HG03097 (cell line): ENCODE data around the gene PRKAG1.

Experiments used
- ATAC-seq: cut with Tn5 transposase; IDR thresholded peaks from one replicate; pipeline ENCODE4 v1.9.1; 2021; ENCODE audit not compliant: unreplicated experiment, low FRiP score

PRKAG1 gene

DNA sequence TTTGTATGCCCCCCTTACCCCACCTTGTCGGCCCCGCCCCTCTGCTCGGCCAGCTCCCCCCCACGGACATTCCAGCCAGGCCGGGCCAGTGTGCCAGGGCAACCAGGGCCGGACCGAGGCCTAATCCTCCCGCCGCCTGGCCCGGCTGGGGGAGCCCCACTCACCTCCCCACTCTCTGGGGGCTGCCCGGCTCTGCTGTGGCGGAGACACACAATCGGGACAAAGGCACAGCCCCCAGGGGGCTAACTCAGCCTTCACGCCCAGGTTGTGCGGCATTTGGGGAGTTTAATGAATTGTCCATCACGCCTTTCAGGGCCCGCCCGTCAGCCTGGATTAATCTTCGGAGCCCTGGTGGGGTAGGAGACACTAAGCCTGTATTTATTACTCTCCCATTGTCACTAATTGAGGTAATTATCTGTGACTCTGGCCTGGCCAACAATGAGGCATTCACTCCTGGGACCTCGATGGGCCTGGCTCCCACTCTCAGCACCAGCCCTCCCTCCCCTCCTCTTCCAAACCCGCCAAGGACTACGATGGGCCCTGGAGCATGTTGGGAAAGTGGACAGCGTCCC is 31.8 kb downstream of the PRKAG1 start:
- no peak for ATAC-seq

GRCh38 chr12:48985901-48986300 is 32.7 kb downstream of the PRKAG1 start:
- ATAC-seq, result no peak

- no peak for ATAC-seq
Measured at GRCh38 chr12:48985475-48985897, 33.1 kb downstream of the PRKAG1 start.

- no peak for ATAC-seq
Measured at GRCh38 chr12:48982397-48983080, 36.0 kb downstream of the PRKAG1 start.

DNA sequence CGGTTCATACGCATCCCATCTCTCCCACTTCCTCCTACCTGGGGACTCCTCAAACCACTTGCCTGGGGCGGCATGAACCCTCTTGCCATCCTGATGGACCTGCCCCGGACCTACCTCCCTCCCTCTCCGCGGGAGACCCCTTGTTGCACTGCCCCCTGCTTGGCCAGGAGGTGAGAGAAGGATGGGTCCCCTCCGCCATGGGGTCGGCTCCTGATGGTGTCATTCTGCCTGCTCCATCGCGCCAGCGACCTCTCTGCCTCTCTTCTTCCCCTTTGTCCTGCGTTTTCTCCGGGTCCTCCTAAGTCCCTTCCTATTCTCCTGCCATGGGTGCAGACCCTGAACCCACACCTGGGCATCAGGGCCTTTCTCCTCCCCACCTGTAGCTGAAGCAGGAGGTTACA is 36.8 kb downstream of the PRKAG1 start:
- no peak for ATAC-seq

- ATAC-seq, result no peak
Measured at GRCh38 chr12:48980953-48981756, 37.4 kb downstream of the PRKAG1 start.

DNA sequence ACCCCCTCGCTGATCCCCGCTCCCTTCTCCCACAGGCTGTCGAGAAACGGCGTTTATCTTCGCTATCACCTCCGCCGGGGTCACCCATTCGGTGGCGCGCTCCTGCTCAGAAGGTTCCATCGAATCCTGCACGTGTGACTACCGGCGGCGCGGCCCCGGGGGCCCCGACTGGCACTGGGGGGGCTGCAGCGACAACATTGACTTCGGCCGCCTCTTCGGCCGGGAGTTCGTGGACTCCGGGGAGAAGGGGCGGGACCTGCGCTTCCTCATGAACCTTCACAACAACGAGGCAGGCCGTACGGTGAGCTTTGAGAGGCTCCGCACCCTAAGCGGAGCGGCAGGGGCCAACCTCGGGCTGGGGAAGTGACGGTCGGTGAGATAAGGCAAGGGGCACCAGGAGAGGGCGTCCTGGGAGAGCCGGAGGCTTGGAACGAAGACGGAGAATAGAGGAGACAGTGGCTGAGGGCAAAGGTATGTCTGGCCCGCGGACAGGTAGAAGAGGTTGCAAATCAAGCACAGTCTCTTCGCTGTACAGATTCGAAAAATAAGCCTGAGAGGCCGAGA is 38.1 kb downstream of the PRKAG1 start:
- ATAC-seq, result no peak

DNA sequence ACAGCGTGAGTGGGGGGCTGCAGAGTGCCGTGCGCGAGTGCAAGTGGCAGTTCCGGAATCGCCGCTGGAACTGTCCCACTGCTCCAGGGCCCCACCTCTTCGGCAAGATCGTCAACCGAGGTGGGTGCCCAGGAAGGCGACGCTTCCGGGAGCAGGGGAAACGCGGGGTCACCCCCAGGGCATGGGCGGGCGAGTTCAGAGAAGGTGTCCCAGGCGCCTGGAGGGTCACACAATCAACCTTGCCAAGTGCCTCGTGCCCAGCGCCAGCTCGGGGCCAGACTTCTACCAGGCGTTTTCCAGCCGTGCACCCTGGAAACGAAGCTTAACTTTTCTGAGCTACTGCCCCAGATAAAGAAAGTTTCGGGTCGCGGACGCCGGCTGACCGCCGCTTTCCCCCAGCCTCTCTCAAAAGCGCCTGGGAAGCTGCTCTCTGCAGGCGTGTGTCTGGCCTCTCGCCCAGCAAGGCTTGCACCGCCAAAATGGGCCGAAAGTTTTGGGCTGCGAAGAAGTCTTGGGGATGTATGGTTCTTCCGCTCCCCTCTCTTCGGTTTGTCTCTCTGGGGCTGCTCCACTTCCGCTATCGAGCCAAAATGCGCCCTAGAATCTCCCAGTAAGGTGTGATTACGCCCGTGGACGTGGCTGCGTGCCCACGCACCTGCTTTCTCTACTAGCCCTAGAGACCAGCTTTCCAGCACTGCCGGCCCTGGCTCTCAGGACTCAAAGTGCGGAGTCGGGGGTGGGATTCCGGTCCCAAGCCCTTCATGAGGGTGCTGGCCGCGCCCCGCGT is 38.8 kb downstream of the PRKAG1 start:
- no peak for ATAC-seq

GRCh38 chr12:48978741-48979601 is 39.6 kb downstream of the PRKAG1 start:
- no peak for ATAC-seq

DNA sequence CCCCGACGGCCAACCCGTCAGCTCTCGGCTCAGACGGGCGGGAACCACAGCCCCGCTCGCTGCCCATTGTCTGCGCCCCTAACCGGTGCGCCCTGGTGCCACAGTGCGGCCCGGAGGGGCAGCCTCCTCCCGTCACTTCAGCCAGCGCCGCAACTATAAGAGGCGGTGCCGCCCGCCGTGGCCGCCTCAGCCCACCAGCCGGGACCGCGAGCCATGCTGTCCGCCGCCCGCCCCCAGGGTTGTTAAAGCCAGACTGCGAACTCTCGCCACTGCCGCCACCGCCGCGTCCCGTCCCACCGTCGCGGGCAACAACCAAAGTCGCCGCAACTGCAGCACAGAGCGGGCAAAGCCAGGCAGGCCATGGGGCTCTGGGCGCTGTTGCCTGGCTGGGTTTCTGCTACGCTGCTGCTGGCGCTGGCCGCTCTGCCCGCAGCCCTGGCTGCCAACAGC is 40.3 kb downstream of the PRKAG1 start, which contains the start of gene WNT1:
Gene WNT1 (plus strand): TSS at position 32 of the 450 bp plus-strand sequence. CDS start 329 bp downstream, at position 361.
- no peak for ATAC-seq

- no peak for ATAC-seq
Measured at GRCh38 chr12:48977290-48978281, 41.0 kb downstream of the PRKAG1 start.

DNA sequence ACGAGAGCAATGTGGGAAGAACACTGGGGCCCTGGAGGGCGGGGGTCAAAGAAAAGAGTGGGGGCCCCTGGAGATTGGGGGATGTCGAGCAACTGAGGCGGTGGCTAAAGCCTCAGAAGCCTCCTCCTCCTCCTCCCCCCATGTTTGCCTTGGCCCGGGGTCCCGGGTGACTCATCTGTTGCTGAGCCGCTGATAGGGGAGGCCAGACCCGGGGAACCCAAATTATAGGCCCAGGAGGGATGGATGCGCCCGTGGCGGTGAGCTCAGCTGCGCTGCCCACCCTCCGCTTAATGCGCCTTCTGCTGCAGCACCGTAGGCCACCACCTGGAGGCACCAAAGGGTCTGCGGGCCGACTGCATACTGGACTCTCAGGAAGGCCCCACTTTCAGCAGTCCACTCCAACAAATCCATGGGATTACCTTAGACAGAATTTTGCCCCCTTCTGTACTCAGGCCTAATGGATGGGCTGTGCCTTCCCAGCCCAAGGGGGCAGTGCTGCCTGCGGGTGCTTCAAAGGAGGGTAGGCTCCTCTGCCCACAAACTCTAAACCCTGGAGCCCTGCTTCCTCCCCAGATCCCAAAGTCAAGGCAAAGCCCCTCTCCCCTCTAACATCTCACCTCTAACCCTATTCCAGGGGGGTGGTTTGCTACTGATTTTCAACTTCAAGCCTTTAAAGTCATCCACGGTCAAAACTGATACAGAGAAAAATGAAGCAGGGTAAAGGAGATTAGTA is 44.5 kb downstream of the PRKAG1 start:
- ATAC-seq, result no peak

GRCh38 chr12:48973531-48973930 is 45.0 kb downstream of the PRKAG1 start:
- no peak for ATAC-seq

DNA sequence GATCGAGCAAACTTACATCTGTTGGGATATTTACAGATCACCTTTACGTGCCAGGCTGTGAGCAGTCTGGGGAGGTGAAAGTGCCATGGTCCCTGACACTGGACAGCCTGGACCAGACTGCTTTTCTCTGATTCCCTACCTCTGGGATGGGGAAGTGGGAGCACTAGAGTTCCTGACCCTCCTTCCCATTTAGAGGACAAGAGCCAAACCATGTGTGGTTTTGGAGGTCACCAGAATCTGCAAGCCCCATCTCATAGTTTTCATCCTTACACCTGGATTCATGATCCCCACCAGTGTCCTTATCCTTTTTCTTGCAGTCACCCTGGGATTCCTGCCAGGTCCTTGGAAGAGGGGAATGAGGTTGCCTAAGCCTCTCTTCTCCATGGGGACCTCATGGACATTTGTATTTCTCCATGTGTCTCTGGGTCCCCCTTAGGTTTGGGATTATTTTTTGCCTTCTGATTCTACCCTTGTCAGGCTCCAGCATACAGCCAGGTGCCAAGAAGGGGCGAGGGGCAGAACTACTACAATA is 45.6 kb downstream of the PRKAG1 start:
- no peak for ATAC-seq

DNA sequence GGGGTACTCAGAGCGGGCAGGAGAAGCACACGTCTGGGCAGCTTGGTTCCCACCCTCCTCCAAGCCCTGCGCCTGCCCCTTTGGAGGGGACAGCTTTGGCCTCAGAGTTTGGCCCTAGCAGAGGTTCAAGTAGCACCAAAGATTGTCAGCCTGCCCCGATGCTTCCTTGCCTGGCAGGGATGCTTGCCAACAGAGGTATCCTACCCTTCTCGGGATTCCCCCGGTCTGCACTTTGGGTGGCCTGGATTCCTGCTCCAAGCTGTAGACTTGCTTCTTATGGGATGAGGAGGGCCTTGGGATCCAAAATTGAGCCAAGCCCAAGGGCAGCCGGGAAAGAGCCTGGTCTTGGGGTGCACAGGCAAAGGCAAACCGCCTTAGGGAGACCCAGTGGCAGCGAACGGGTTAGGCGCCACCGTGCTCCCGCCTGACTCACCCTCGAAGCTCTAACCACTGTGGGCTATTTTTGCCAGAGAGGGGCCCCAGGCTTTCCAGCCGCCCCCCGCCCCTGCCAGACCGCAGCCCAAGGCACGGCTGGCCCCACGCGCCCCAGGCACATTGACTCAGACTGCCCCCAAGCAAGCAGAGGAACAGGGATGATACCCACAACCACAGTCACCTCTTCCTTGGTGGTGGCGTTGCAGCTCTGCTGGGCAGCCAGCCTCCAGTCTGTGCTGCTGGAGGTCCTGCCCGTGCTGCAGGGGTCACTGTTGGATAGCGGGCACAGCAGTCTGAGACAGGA is 46.2 kb downstream of the PRKAG1 start:
- no peak for ATAC-seq

GRCh38 chr12:48970702-48971334 is 47.8 kb downstream of the PRKAG1 start:
- ATAC-seq, result no peak
